ENCODE measurements around the gene GALNT17. TPM values are rescaled to one million over a fixed set of nuclear protein-coding genes. Genes with fewer than 3 reads are reported as not detected.

The GALNT17 gene
- total RNA-seq, 1 donor = 0.36 TPM

GRCh38 chr7:71264005-71264404 lies 132.1 kb downstream of the GALNT17 start:
- Histone ChIP-seq H2AFZ (ENCODE audit: low read length) (no peak overlapping the region), H3K4me3 (ENCODE audit: insufficient read depth, low read length) (no peak overlapping the region), H3K27me3 (ENCODE audit: insufficient read depth, low read length) (no peaks in the 10 kb centered on the region), H3K9me3 (ENCODE audit: low read depth, low read length) (no peaks in the 10 kb centered on the region), H3K4me2 (ENCODE audit: insufficient read depth, low read length) (no peak overlapping the region), H4K20me1 (ENCODE audit: insufficient read depth, low read length) (no peaks in the 10 kb centered on the region), H3K4me1 (ENCODE audit: insufficient read depth, low read length) (no peaks in the 10 kb centered on the region), H3K27ac (ENCODE audit: low read depth, low read length) (no peak overlapping the region), H3K79me2 (ENCODE audit: insufficient read depth, low read length) (no peaks in the 10 kb centered on the region), H3K36me3 (ENCODE audit: insufficient read depth, low read length) (no peaks in the 10 kb centered on the region)
- TF ChIP-seq CTCF (IDR thresholded peaks at IDR 0.05; ENCODE audit: extremely low read depth, low read depth, low read length) = no peak
- no peak for DNase-seq (ENCODE audit: insufficient read length, low spot score, missing footprints)

GRCh38 chr7:71266912-71267311 lies 135.0 kb downstream of the GALNT17 start:
- no peaks in the 10 kb centered on the region for H4K20me1 ChIP-seq (ENCODE audit: insufficient read depth, low read length)
- no peaks in the 10 kb centered on the region for H3K4me1 ChIP-seq (ENCODE audit: insufficient read depth, low read length)
- H3K79me2 ChIP-seq (ENCODE audit: insufficient read depth, low read length) = no peaks in the 10 kb centered on the region
- no peaks in the 10 kb centered on the region for H3K27me3 ChIP-seq (ENCODE audit: insufficient read depth, low read length)
- H3K36me3 ChIP-seq (ENCODE audit: insufficient read depth, low read length) = no peaks in the 10 kb centered on the region
- H3K4me3 ChIP-seq (ENCODE audit: insufficient read depth, low read length) = no peak overlapping the region
- TF ChIP-seq CTCF (IDR thresholded peaks at IDR 0.05; ENCODE audit: extremely low read depth, low read depth, low read length) = no peak
- no peak overlapping the region for H3K4me2 ChIP-seq (ENCODE audit: insufficient read depth, low read length)
- H3K27ac ChIP-seq (ENCODE audit: low read depth, low read length) = no peak overlapping the region
- no peak for DNase-seq (ENCODE audit: insufficient read length, low spot score, missing footprints)
- no peaks in the 10 kb centered on the region for H3K9me3 ChIP-seq (ENCODE audit: low read depth, low read length)
- no peak overlapping the region for H2AFZ ChIP-seq (ENCODE audit: low read length)

- Histone ChIP-seq H3K4me3 (ENCODE audit: insufficient read depth, low read length) (no peak overlapping the region), H3K27me3 (ENCODE audit: insufficient read depth, low read length) (no peaks in the 10 kb centered on the region), H3K36me3 (ENCODE audit: insufficient read depth, low read length) (no peaks in the 10 kb centered on the region), H3K4me1 (ENCODE audit: insufficient read depth, low read length) (no peaks in the 10 kb centered on the region), H4K20me1 (ENCODE audit: insufficient read depth, low read length) (no peaks in the 10 kb centered on the region), H3K79me2 (ENCODE audit: insufficient read depth, low read length) (no peaks in the 10 kb centered on the region), H2AFZ (ENCODE audit: low read length) (no peak overlapping the region), H3K27ac (ENCODE audit: low read depth, low read length) (no peak overlapping the region), H3K9me3 (ENCODE audit: low read depth, low read length) (no peaks in the 10 kb centered on the region), H3K4me2 (ENCODE audit: insufficient read depth, low read length) (no peak overlapping the region)
- no peak for DNase-seq (ENCODE audit: insufficient read length, low spot score, missing footprints)
- no peak for TF ChIP-seq CTCF (IDR thresholded peaks at IDR 0.05; ENCODE audit: extremely low read depth, low read depth, low read length)
Measured at GRCh38 chr7:71267734-71268469, 136.0 kb downstream of the GALNT17 start.

GRCh38 chr7:71270558-71270957 lies 138.6 kb downstream of the GALNT17 start:
- H3K36me3 ChIP-seq (ENCODE audit: insufficient read depth, low read length) = no peaks in the 10 kb centered on the region
- no peak overlapping the region for H3K4me3 ChIP-seq (ENCODE audit: insufficient read depth, low read length)
- no peaks in the 10 kb centered on the region for H3K27me3 ChIP-seq (ENCODE audit: insufficient read depth, low read length)
- no peaks in the 10 kb centered on the region for H4K20me1 ChIP-seq (ENCODE audit: insufficient read depth, low read length)
- no peaks in the 10 kb centered on the region for H3K4me1 ChIP-seq (ENCODE audit: insufficient read depth, low read length)
- no peak for DNase-seq (ENCODE audit: insufficient read length, low spot score, missing footprints)
- H3K27ac ChIP-seq (ENCODE audit: low read depth, low read length) = no peak overlapping the region
- no peak overlapping the region for H3K4me2 ChIP-seq (ENCODE audit: insufficient read depth, low read length)
- TF ChIP-seq CTCF (IDR thresholded peaks at IDR 0.05; ENCODE audit: extremely low read depth, low read depth, low read length) = no peak
- no peak overlapping the region for H2AFZ ChIP-seq (ENCODE audit: low read length)
- no peaks in the 10 kb centered on the region for H3K9me3 ChIP-seq (ENCODE audit: low read depth, low read length)
- H3K79me2 ChIP-seq (ENCODE audit: insufficient read depth, low read length) = no peaks in the 10 kb centered on the region
